Uterus (tissue), 2 donors: ENCODE results near the gene PNMA8A.

Source experiments
- POLR2A ChIP-seq, 2 donors: fragments of 450-650 bp; IDR thresholded peaks; one replicate each; pipeline ENCODE4 v1.6.1; 2016; ENCODE audit warnings: antibody characterized with exemption in 2 of 2, mild to moderate bottlenecking in 1 of 2, moderate library complexity in 1 of 2
- TF ChIP-seq, protein P1 (sequence below), 4 experiments: fragments of 200-600 bp in 2 of 4; fragments of 450-650 bp in 2 of 4; sonication (generic) in 2 of 4; IDR thresholded peaks; one replicate each; pipeline ENCODE4 v1.5.1; 2016 to 2019; ENCODE audit warnings: antibody characterized with exemption in 4 of 4, mild to moderate bottlenecking in 2 of 4, moderate library complexity in 1 of 4

DNA sequence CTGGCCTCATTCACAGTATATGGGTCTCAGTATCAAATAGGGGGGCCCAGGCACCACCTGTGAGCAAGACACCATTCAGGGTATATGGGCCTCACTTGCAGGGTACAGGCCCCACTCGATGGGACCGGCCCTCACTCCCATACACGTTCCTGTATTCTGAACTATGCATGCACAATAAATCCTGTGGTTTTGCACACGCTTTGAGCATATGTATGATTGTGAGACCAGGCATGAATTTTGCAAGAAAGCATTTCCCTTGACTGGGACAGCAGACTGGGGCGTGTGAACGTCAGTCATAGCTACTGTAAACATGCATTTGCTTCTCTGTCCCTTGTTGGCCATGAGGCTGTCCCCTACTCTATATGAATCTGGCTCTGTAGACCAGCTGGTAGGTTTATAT, 24.9 kb upstream of the PNMA8A start:
- TF ChIP-seq, protein P1, sequence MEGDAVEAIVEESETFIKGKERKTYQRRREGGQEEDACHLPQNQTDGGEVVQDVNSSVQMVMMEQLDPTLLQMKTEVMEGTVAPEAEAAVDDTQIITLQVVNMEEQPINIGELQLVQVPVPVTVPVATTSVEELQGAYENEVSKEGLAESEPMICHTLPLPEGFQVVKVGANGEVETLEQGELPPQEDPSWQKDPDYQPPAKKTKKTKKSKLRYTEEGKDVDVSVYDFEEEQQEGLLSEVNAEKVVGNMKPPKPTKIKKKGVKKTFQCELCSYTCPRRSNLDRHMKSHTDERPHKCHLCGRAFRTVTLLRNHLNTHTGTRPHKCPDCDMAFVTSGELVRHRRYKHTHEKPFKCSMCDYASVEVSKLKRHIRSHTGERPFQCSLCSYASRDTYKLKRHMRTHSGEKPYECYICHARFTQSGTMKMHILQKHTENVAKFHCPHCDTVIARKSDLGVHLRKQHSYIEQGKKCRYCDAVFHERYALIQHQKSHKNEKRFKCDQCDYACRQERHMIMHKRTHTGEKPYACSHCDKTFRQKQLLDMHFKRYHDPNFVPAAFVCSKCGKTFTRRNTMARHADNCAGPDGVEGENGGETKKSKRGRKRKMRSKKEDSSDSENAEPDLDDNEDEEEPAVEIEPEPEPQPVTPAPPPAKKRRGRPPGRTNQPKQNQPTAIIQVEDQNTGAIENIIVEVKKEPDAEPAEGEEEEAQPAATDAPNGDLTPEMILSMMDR (IDR thresholded peaks at IDR 0.05), result no peak
- no peak for TF ChIP-seq POLR2A (IDR thresholded peaks at IDR 0.05)
